HuH-7.5 (cell line): ENCODE results near the gene MRPL24.

Experiments
- DNase-seq: peaks from one replicate; pipeline ENCODE4 v3.0.0; 2011; ENCODE audit warnings: low spot score

The MRPL24 gene

GRCh38 chr1:156743367-156744302 is 2.7 kb upstream of the MRPL24 start:
- DNase-seq, result no peak

DNA sequence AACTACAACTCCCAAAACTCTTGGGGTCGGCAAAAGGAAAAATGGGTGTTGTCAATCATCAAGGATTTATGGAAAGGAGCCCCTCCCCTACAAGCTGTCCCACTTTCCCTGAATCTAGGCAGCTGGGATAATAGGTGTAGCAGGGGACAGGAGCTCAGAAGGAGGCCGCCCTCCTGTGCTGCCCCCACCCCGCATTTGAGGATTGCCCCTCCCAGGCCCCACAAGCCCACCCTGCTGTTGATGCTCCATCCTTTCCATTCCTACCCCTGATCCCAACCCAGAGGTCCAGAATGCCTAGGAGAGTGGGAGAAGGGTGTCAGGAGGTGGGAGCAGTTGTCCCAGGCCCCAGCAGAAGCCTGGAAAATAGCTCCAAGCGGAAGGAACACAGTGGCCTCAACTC is 1.9 kb upstream of the MRPL24 start:
- no peak for DNase-seq

DNA sequence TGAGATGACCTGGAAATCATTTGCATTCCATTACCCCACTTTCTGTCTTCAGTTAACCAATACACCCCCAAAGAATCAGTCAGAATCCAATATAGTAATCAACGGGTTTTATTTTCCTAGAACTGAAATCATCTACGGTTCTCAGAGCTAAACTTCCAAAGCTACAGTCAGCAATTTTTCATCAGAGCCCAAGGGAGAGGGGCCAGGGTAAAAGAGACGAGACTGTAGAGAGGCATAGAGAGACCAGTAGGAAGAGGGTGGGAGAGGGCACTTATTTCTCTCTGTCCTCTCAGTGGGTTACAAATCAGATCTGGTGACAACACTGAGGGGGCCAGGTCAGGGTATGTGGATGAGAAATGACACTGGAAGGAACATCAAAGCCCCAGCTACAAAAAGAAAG is 1.1 kb upstream of the MRPL24 start:
- DNase-seq, result no peak

GRCh38 chr1:156741481-156741983 is 644 bp upstream of the MRPL24 start:
- DNase-seq, result no peak

DNA sequence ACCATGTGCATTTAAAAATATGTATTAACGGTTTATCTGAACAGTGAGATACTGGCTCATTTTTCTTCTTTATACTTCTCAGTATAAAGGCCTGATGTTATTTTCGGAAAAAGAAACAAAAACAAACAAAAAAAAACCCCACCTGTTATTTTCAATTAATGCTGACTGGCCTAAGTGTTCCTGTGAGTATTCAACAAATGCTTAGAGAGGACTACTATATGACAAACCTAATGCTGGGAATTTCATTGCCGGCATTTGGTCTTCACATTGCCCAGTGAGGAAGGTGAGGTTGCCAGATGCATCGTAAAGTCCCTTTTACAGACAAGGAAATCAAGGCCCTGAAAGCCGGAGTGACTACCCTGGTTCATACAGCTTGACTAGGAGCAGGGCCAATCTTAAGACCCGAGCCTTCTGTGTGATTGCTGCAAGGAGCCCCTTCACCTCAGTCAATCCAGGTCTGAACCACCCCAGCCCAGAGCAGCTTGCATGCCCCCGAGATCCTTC is 599 bp downstream of the MRPL24 start:
- no peak for DNase-seq

DNA sequence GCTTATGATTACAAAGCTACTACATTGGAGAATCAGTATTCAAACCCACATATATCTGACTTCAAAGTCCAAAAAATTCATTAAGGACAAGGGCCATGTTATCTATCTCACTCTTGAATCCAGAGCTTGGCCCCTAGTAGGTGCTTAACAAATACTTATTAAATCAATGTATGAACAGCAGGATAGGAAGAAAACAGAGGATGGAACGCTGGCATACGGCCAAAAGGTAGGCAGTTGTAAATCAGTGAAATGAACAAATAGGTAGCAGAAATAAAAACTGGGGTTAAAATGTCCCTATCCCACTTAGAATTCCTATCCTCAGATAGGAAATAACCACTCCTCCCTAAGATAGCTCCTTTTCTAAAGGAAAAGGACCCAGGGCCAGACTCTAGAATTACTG is 2.0 kb downstream of the MRPL24 start:
- no peak for DNase-seq

- DNase-seq, result no peak
These were observed 2.5 kb downstream of the MRPL24 start for GRCh38 chr1:156738407-156738806.

DNA sequence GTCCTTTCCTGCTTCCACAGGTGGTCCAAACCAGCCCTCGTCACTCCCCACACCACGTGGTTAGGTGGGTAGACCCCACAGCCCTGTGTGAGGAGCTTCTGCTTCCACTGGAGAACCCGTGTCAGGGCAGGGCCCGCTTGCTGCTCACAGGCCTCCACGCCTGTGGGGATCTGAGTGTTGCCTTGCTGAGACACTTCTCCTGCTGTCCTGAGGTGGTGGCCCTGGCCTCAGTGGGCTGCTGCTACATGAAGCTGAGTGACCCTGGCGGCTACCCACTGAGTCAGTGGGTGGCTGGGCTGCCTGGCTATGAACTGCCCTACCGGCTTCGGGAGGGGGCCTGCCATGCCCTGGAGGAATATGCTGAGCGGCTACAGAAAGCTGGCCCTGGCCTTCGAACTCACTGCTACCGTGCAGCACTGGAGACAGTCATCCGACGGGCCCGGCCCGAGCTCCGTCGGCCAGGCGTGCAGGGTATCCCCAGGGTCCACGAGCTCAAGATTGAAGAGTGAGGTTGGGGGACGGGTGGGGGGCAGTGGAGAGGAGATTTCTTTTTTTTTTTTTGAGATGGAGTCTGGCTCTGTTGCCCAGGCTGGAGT is 6.8 kb downstream of the MRPL24 start:
- no peak for DNase-seq

DNA sequence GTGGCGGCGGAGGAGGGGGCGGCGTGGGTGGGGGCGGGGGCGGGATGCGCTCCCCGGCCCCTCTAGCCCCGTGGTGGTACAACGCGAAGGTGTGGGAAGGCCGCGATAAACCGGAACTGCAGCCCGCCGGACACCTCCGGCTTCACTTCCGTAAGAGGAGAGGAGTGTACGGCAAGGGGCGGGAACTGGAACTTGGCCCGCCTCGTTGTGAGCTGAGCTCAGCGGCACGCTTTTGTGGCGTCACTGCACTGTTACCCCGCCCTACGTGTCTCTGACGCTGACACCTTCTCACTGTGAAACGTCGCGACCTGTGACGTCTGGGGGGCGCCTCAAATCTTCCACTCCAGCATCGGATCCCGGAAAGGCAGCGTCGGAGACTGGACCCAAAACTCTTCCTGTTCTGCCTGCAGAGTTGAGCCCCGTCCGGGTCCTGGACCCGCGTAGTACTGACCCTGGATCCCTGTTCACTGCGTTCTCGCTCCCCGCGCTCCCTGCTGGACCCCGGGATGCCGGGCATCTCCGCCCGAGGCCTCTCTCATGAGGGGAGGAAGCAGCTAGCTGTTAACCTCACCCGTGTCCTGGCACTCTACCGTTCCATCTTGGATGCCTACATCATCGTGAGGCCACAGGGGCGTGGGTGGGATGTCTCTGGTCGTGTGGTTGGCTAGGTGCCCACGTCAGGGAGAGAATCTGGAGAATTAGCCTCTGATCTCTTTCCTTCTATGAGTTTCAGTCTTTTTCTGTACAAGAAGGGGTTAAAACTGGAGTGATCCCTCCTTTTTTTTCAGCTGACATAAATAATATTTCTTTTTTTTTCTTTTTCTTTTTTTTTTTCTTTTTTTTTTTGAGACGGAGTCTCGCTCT is 12.1 kb downstream of the MRPL24 start, which contains the start of gene ISG20L2:
Gene ISG20L2 (minus strand): TSS at position 168 of the 864 bp plus-strand sequence. CDS start 1,114 bp downstream, outside the sequence.
- DNase-seq, result peak; percentile 89

GRCh38 chr1:156727926-156728598 is 12.8 kb downstream of the MRPL24 start, which contains the start of gene METTL25B:
TSS of gene METTL25B (plus strand) at chr1:156728469. CDS start at chr1:156729105, 636 bp downstream.
- peak; percentile 84 for DNase-seq

DNA sequence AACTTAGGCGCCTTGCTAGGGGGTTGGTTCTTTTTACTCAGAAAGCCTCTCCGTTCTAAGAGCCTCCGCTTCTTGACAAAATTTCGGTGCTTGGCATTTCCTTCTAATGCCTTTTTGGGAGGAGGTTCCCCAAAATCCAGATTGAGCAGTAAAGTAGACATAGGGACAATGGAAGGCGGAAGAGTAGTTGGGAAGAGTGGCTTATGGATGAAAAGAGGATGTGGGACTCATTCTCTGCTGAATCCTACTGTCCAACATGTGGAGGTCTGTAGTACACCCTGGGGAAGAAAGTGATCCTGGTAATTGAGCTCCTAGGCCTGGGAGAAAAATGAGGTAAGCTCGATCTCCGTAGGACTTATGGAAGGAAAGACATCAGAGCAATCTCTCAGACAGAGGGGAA is 13.4 kb downstream of the MRPL24 start:
- no peak for DNase-seq

- DNase-seq, result peak; percentile 72
These were observed 14.2 kb downstream of the MRPL24 start for GRCh38 chr1:156726549-156727226.

DNA sequence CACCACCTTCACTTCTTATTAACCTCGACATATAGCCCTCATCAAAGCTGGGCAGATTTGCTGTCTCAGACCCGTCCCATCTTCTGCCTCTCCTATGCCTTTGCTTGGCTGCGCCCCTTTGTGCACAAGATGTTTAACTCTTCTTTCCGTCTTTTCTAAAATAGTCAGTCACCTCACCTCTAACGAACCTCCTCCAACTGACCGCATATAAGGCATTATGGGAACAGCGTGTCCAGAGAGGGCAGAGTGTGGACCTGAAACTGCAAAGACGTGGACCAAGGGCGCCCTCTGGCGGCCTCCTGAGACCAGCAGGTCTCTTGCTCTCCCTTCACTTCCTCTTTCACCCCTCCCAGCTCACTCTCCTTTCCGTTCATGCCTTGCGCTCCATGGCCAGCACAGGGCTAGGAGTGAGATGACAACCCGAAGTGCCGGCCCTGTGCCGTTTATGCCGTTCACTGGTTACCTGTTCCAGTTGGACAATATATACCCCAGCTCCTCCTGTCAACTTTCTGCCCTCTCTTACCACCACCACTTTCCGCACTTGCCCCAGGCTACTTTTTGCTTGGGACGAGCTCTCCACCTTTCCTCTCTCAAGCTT is 15.1 kb downstream of the MRPL24 start:
- peak; percentile 84 for DNase-seq

GRCh38 chr1:156721535-156721934 is 19.4 kb downstream of the MRPL24 start:
- no peak for DNase-seq

DNA sequence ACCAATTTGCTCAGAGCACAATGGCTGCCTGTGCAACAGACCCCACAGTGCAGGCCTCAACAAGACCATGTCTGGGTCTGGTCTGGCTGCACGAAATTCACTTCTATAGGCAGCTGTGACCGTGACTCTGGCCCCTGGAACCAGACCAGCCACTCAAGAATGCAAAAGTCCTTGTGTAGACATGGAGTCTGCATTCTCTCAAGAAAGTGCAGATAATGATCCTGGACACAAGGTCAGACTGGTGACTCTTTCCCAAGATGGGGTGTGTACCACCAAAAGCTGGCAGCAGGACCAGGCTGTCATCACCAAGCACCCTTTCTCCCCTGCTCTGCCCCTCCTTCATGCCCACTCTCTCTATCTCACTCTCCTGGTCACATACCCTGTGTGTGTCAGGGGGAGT is 19.8 kb downstream of the MRPL24 start:
- DNase-seq, result no peak

GRCh38 chr1:156717351-156717750 is 23.5 kb downstream of the MRPL24 start:
- no peak for DNase-seq

DNA sequence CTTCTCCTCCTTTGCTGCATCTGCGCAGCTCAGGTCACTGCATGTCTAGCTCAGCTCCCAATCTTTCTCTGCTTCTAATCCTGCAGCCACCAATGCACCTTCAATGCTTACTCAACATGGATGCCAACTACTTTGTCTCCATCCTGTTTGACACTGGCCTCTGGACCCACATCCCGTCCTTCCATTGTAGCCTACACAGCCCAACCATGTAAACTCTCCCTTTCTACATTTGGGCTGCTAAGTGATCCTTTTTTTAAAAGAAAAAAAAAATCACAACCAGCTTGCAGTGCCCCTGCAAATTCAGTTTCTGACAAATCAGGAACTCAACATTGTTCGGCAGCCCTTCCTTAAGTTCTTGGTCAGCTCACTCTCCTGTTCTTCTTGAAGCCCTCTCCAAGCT is 26.1 kb downstream of the MRPL24 start:
- DNase-seq, result no peak

GRCh38 chr1:156712626-156713025 is 28.3 kb downstream of the MRPL24 start:
- no peak for DNase-seq

DNA sequence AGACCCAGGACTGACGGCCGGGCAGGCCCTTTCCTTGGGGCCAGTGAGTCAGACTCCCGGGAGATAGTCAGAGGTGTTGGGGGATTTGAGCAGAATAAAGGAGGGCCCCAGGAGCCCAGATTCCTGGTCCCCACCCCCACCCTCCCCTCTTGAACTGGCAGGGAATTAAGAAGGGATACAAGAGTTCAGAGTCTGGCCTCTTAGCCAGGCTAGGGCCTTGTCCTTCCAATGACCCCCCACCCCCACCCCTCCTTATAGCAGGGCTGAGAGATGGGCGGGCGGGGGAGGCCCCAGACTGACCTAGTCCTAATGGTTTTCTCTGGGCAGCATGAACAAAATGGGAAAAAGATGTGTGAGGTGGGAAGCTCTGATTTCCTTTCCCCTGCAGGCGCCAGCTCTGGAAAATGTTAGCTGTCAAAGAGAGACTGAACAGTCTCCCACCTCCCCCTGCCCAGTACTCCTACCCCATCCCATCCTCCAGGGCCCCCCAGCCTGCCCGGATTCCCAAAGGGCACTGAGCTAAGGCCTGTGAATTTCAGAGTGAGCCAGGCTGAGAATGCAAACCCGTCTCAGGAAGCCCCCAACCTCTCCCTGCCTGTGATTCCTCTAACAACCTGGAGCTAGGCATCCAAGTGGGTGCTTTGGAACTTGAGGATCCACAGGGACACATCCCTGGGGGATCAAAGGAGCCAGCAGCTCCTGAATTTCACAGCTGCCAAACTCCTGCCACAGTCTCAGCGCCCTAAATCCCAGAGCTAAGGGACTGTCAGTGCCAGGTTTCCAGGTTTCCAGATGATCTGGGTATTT is 29.7 kb downstream of the MRPL24 start:
- no peak for DNase-seq
